BE2C (cell line): Measurements from ENCODE around the gene DBNDD1. TPM values are rescaled to one million over a fixed set of nuclear protein-coding genes. Genes with fewer than 3 reads are reported as not detected.
"Not testable (repeated sequence)": the region's sequence is repeated elsewhere in the genome, so short reads cannot be mapped to it uniquely, and the experiment has no call there.

ENCODE experiments used
- DNase-seq: peaks from one replicate; pipeline ENCODE4 v3.0.0-alpha.2; 2020
- H3K27me3 ChIP-seq: fragments of 250-450 bp; sonication (Bioruptor Pico); 2 replicates; pipeline ENCODE4 v1.5.1; 2020; ENCODE audit warnings: mild to moderate bottlenecking
- H3K36me3 ChIP-seq: fragments of 250-450 bp; sonication (Bioruptor Pico); 2 replicates; pipeline ENCODE4 v1.5.1; 2020; ENCODE audit warnings: mild to moderate bottlenecking
- H3K4me1 ChIP-seq: fragments of 250-450 bp; sonication (Bioruptor Pico); 2 replicates; pipeline ENCODE4 v1.5.1; 2020
- H3K4me3 ChIP-seq: 2 replicates; pipeline ENCODE4 v1.5.1; 2011; ENCODE audit warnings: low read depth, low read length
- H3K9me3 ChIP-seq: fragments of 250-450 bp; sonication (Bioruptor Pico); 2 replicates; pipeline ENCODE4 v1.5.1; 2020
- polyA plus RNA-seq: library from polyadenylated mRNA; unstranded; fragments of >200 nt; gene quantifications from one replicate; pipeline ENCODE4 v1.2.1, GENCODE V29; 2012; ENCODE audit warnings: low read depth, missing spikeins; ENCODE audit not compliant: insufficient read length, insufficient read depth
- TF ChIP-seq, protein P1 (sequence below): IDR thresholded peaks from 2 replicates; pipeline ENCODE4 v1.5.1; 2012; ENCODE audit warnings: mild to moderate bottlenecking, low read depth, low read length

The DBNDD1 gene, protein sequence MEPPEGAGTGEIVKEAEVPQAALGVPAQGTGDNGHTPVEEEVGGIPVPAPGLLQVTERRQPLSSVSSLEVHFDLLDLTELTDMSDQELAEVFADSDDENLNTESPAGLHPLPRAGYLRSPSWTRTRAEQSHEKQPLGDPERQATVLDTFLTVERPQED
- 54.3 TPM for polyA plus RNA-seq

DNA sequence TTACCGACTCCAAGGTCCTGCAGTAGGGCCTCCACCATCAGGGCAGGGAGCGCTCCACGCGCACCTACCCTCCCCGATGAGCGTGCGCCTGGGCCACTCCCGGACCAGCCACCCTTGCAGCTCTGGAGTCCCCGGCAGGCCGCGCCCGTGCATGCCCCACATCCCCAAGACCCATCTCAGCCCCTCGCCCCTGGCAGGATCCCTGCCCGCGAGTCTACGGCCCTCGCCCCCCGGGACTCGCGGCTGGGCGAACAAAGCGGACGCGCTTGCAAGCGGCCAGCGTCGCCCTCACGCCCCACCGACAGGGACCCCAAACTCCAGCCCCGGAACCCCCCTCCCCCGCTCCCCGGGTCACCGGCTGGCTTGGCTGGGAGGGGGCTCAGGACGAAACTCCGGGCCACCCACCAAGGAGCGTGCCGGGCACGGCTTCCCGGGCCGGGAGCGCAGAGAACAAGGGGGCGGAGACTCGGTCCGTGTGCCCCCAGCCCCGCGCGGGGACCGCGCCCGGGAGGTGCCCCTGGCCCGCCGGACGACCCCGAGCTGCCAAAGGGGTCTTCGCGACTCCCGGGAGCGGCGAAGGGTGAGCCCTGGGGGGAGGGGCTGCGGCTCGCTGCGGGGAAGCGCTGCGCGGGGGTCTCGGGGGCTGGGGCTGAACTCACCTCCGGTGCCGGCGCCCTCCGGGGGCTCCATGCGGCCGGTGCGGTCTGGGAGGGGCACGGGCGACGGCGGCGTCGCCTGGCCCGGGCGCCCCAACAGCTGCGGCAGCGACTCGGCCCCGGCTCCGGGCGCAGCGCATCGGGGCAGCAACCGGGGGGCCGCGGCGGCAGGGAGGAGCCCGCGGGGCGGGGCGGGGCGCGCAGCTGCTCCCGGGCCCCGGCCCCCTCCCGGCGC is at the start of gene DBNDD1:
DBNDD1 (minus strand) TSS at position 805 of the 891 bp plus-strand sequence; CDS start at position 690, 115 bp downstream.
- Histone ChIP-seq H3K4me3 (peak within 1 kb of the TSS; percentile 66), H3K4me1 (peaks cover 17% of the 10 kb centered on the region), H3K27me3 (no peaks in the 10 kb centered on the region), H3K9me3 (no peaks in the 10 kb centered on the region; the same call in 1 of the 2 replicates), H3K36me3 (no peaks in the 10 kb centered on the region)
- no peak for DNase-seq
- TF ChIP-seq, protein P1, sequence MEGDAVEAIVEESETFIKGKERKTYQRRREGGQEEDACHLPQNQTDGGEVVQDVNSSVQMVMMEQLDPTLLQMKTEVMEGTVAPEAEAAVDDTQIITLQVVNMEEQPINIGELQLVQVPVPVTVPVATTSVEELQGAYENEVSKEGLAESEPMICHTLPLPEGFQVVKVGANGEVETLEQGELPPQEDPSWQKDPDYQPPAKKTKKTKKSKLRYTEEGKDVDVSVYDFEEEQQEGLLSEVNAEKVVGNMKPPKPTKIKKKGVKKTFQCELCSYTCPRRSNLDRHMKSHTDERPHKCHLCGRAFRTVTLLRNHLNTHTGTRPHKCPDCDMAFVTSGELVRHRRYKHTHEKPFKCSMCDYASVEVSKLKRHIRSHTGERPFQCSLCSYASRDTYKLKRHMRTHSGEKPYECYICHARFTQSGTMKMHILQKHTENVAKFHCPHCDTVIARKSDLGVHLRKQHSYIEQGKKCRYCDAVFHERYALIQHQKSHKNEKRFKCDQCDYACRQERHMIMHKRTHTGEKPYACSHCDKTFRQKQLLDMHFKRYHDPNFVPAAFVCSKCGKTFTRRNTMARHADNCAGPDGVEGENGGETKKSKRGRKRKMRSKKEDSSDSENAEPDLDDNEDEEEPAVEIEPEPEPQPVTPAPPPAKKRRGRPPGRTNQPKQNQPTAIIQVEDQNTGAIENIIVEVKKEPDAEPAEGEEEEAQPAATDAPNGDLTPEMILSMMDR: no peak

DNA sequence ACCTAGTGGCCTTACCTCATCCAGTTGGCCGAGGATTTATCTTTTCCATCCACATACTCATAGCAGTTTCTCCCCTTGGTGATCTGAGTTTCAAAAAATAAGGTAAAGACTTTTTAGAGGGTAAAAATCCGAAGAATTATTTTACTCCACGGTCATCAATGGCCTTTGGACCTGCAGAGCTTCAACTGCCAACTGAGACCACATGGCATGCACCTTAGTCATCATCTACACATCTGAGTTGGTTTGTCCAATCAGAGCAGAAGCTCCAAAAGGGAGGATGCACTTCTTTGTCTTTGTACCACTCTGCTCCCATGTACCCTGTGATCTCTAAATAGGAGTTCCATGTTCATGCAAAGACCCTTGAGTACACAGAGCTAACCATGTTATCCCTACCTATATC is 42.2 kb upstream of the DBNDD1 start:
- Histone ChIP-seq H3K9me3 (no peaks in the 10 kb centered on the region), H3K4me1 (no peaks in the 10 kb centered on the region), H3K36me3 (no peaks in the 10 kb centered on the region), H3K4me3 (no peak overlapping the region), H3K27me3 (no peaks in the 10 kb centered on the region)
- TF ChIP-seq, protein P1: no peak
- no peak for DNase-seq

DNA sequence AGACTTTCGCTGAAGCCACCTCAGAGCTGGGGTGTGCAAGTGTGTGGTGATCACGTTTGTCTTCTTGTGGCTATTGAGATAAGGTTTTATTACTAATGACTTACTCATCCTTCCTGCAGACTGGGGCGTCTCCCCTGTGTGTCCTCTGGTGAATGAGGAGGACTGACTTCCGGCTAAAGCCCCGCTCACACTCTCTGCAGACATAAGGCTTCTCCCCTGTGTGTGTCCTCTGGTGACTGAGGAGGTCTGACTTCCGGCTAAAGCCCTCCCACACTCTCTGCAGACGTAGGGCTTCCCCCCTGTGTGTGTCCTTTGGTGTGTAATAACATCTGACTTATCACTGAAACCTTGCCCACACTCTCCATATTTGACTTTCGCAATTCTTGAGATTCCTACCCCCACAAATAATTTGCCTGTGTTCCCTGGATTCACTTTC is 38.5 kb upstream of the DBNDD1 start:
- Histone ChIP-seq H3K4me1 (no peaks in the 10 kb centered on the region), H3K27me3 (no peaks in the 10 kb centered on the region), H3K4me3 (no peak overlapping the region), H3K9me3 (peaks cover 5% of the 10 kb centered on the region; the same call in 1 of the 2 replicates), H3K36me3 (no peaks in the 10 kb centered on the region)
- no peak for DNase-seq
- TF ChIP-seq, protein P1: no peak

DNA sequence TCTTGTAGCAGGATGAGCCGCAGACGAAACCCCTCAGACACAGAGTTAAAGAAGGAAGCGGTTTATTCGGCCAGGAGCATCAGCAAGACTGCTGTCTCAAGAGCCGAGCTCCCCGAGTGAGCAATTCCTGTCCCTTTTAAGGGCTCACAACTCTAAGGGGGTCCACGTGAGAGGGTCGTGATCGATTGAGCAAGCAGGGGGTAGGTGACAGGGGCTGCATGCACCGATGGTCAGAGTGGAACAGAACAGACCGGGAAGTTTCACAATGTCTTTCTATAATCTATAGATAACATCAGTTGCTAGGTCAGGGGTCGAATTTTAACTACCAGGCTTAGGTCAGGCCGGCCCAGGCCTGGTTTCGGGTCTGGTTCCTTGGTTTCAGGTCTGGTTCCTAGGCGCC is 37.3 kb upstream of the DBNDD1 start:
- H3K4me1 ChIP-seq, DNase-seq, H3K36me3 ChIP-seq: not testable (repeated sequence)

DNA sequence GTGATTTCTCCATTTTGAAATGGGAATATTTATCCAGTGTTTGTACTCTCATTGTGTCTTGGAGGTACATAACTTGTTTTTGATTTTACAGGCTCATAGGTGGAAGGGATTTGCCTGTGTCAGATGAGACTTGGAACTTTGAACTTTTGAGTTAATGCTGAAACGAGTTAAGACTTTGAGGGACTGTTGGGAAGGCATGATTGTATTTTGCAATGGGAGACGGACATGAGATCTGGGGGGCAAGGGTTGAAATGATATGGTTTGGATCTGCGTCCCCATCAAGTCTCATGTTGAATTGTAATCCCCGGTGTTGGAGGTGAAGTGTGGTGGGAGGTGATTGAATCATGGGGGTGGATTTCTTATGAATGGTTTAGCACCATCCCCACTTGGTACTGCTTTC is 36.1 kb upstream of the DBNDD1 start:
- peaks cover 5% of the 10 kb centered on the region; the same call in 1 of the 2 replicates for H3K9me3 ChIP-seq
- no peak for DNase-seq
- no peaks in the 10 kb centered on the region for H3K36me3 ChIP-seq
- H3K4me3 ChIP-seq: no peak overlapping the region
- TF ChIP-seq, protein P1: no peak
- no peaks in the 10 kb centered on the region for H3K27me3 ChIP-seq
- H3K4me1 ChIP-seq: no peaks in the 10 kb centered on the region

More for the DNA sequence above, 37.3 kb upstream of the DBNDD1 start:
- not testable (repeated sequence) for H3K9me3 ChIP-seq, H3K27me3 ChIP-seq, H3K4me3 ChIP-seq

DNA sequence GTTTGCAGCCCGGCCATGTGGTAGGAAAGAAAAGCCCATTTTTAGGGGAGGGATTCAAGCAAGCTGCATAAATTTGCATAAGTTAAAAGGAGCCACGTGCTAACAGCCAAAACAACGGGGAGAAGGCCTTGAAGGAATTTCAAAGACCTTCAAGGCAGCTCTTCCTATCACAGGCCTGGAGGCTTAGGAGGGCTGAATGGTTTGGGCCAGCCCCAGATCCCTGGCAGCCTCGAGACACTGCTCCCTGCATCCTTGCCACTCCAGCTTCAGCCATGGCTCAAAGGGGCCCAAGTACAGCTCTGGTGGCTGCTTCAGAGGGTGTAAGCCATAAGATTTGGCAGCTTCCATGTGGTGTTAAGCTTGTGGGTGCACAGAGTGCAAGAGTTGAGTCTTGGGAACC is 35.3 kb upstream of the DBNDD1 start:
- Histone ChIP-seq H3K36me3 (no peaks in the 10 kb centered on the region), H3K4me1 (no peaks in the 10 kb centered on the region), H3K4me3 (no peak overlapping the region), H3K9me3 (peaks cover 5% of the 10 kb centered on the region; the same call in 1 of the 2 replicates), H3K27me3 (no peaks in the 10 kb centered on the region)
- DNase-seq: no peak
- TF ChIP-seq, protein P1: no peak
